GM19193 (cell line): ENCODE data around the gene PCDHGB1.
A peak's percentile ranks its signal among the peaks of the same experiment; 100 is the strongest.

Experiments used
- POLR2A ChIP-seq: IDR thresholded peaks from 4 replicates; pipeline ENCODE4 v1.6.1; 2011; ENCODE audit not compliant: insufficient read depth, insufficient read length; ENCODE audit errors: extremely low read depth

Gene PCDHGB1

GRCh38 chr5:141349917-141350619 is at the start of gene PCDHGB1:
Gene PCDHGB1 (plus strand): TSS chr5:141350099. CDS start chr5:141350261, 162 bp downstream.
- TF ChIP-seq POLR2A: no peak

- TF ChIP-seq POLR2A: no peak
Observed at GRCh38 chr5:141303756-141304155, 46.1 kb upstream of the PCDHGB1 start, which contains the start of gene SLC25A2. Gene SLC25A2 (minus strand): TSS chr5:141304049. CDS start chr5:141303865, 184 bp downstream.

GRCh38 chr5:141306630-141307029 is 43.3 kb upstream of the PCDHGB1 start:
- no peak for TF ChIP-seq POLR2A

GRCh38 chr5:141313711-141314110 is 36.2 kb upstream of the PCDHGB1 start:
- no peak for TF ChIP-seq POLR2A

- TF ChIP-seq POLR2A: no peak
Observed at GRCh38 chr5:141319202-141319601, 30.7 kb upstream of the PCDHGB1 start.

GRCh38 chr5:141319699-141320098 is 30.2 kb upstream of the PCDHGB1 start:
- TF ChIP-seq POLR2A: no peak

GRCh38 chr5:141320225-141321169 is 29.4 kb upstream of the PCDHGB1 start, which contains the start of gene TAF7:
Gene TAF7 (minus strand): TSS chr5:141320784. CDS start chr5:141320044, 740 bp downstream.
- TF ChIP-seq POLR2A: peak; percentile 96

- no peak for TF ChIP-seq POLR2A
Observed at GRCh38 chr5:141322261-141322660, 27.6 kb upstream of the PCDHGB1 start.

GRCh38 chr5:141326088-141326854 is 23.6 kb upstream of the PCDHGB1 start:
- TF ChIP-seq POLR2A: no peak

GRCh38 chr5:141328231-141328630 is 21.7 kb upstream of the PCDHGB1 start:
- no peak for TF ChIP-seq POLR2A

GRCh38 chr5:141330299-141331080 is 19.4 kb upstream of the PCDHGB1 start, which contains the start of gene PCDHGA1:
Gene PCDHGA1 (plus strand): TSS chr5:141330514.
- TF ChIP-seq POLR2A: no peak

- TF ChIP-seq POLR2A: no peak
Observed at GRCh38 chr5:141338538-141339306, 11.2 kb upstream of the PCDHGB1 start, which contains the start of gene PCDHGA2. Gene PCDHGA2 (plus strand): TSS chr5:141338760.

- TF ChIP-seq POLR2A: no peak
Observed at GRCh38 chr5:141342773-141343172, 7.1 kb upstream of the PCDHGB1 start.
